Adrenal gland (tissue), 12 donors: Measurements from ENCODE around the gene SLC9A9. TPM values are rescaled to one million over a fixed set of nuclear protein-coding genes. Genes with fewer than 3 reads are reported as not detected.

Source experiments
- DNase-seq, 7 donors: peaks; one replicate each; pipeline ENCODE4 v3.0.0-alpha.2; 2019 to 2020
- H3K27ac ChIP-seq, 5 donors: fragments of 200-600 bp; sonication (generic) in 4 of 5; 1 replicate in 3 of 5; 2 replicates in 2 of 5; pipeline versions ENCODE4 v1.5.1 to v1.8.0; 2016 to 2020; ENCODE audit warnings: mild to moderate bottlenecking in 1 of 5
- H3K27me3 ChIP-seq: fragments of 200-600 bp; 2 replicates; pipeline ENCODE4 v1.8.0; 2021
- H3K36me3 ChIP-seq, 2 donors: fragments of 200-600 bp; replicated peaks in 1 of 2; 1 replicate in 1 of 2; 2 replicates in 1 of 2; pipeline versions ENCODE4 v1.5.1 to v1.8.0; 2018 to 2022
- H3K4me1 ChIP-seq, 2 donors: fragments of 200-600 bp; replicated peaks in 1 of 2; 1 replicate in 1 of 2; 2 replicates in 1 of 2; pipeline versions ENCODE4 v1.5.1 to v1.8.0; 2018 to 2021
- H3K4me3 ChIP-seq, 4 donors: fragments of 200-600 bp; sonication (generic) in 3 of 4; one replicate each; pipeline ENCODE4 v1.5.1; 2016 to 2018
- H3K9me3 ChIP-seq, 3 donors: fragments of 200-600 bp; sonication (generic) in 1 of 3; replicated peaks in 1 of 3; 1 replicate in 2 of 3; 2 replicates in 1 of 3; pipeline versions ENCODE4 v1.5.1 to v1.8.0; 2016 to 2021
- POLR2A ChIP-seq, 2 donors: fragments of 450-650 bp; IDR thresholded peaks; one replicate each; pipeline ENCODE4 v1.6.1; 2017; ENCODE audit warnings: antibody characterized with exemption in 2 of 2, mild to moderate bottlenecking in 2 of 2, moderate library complexity in 1 of 2
- WGBS, 4 donors: extraction: QIAGEN DNeasy Blood & Tissue Kit in 2 of 4; methylation state at CpG; one replicate each; pipeline versions ENCODE4 v1.1.5 to v1.1.7; 2013 to 2017; 5-methylcytosine and 5-hydroxymethylcytosine counted together
- intact Hi-C, 2 donors: fragments of 100-400 bp; cut with DNase I; formaldehyde crosslinking; loops; one replicate each; pipeline versions ENCODE4 v1.14.1 to v1.15.0; 2022 to 2023
- polyA plus RNA-seq, 3 donors: library from polyadenylated mRNA; stranded (reverse); fragments of 200-250 nt in 2 of 3; fragments of 350-450 nt in 1 of 3; fragmentation: Illumina TruSeq in 1 of 3; extraction: RNeasy Lipid Tissue Mini Kit (QIAGEN cat#74804) in 1 of 3; gene quantifications; one replicate each; pipeline ENCODE4 v1.2.3, GENCODE V29; 2013 to 2014
- total RNA-seq, 9 donors: library from RNA; depleted of rRNA in 4 of 9; stranded (reverse); fragments of >200 nt in 4 of 9; fragments of 120-200 nt in 1 of 9; fragmentation: NEBNext Ultra II Directional in 1 of 9; extraction: Animal tissue kit (Norgen Biotek cat#: 25700) in 1 of 9; gene quantifications; one replicate each; pipeline versions ENCODE4 v1.1.0 to v1.2.4, GENCODE V29; 2013 to 2023
- TF ChIP-seq, protein P1 (sequence below), 6 experiments: fragments of 450-650 bp in 4 of 6; fragments of 200-600 bp in 2 of 6; sonication (generic) in 1 of 6; IDR thresholded peaks; 1 replicate in 5 of 6; 2 replicates in 1 of 6; pipeline versions ENCODE4 v1.5.1 to v1.8.0; 2016 to 2021; ENCODE audit warnings: antibody characterized with exemption in 6 of 6, mild to moderate bottlenecking in 2 of 6, moderate library complexity in 1 of 6
- donor health status: healthy with polysubstance abuse.
- donor health status: Bipolar disorder and iron deficiency.
- donor health status: DM: yes; HTN: yes; CAD: no.
- donor health status: DM: no; HTN: no; CAD: no.
- donor health status: DM: no; HTN: no; CAD: no.
- donor health status: DM: yes; HTN: yes; CAD: no.

Gene SLC9A9
- total and polyA plus RNA-seq, 12 donors, result 4.2 to 23.7 (median 13.5) TPM

DNA sequence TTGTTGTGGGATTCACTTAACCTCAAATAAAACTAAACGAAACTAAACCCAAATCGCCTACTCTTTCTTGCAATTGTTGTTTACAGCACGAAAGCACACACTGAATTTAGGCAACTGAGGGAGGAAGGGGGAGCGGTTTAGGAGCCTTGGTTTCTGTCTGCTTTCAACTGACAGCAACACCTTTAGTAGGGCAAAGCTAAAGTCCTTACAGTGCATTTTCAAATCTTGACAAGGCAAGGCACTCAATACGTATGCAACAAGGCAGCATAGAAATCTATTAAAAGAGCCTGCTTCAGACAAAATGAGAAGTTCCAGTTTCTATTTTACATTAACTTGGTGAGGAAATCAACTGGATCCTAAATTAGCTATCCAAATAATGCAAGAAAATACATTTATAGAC is 554.1 kb downstream of the SLC9A9 start:
- intact Hi-C loops, result no loop called here
- H3K4me3 ChIP-seq, result no peak overlapping the region
- H3K4me1 ChIP-seq, result no peaks in the 10 kb centered on the region
- H3K27me3 ChIP-seq, result no peaks in the 10 kb centered on the region
- WGBS, 4 donors, result 80 to 90% (median 84%) methylated on average over 5 of the region's 5 CpGs
- no peak for DNase-seq
- H3K27ac ChIP-seq, result no peak overlapping the region
- no peaks in the 10 kb centered on the region for H3K9me3 ChIP-seq
- no peaks in the 10 kb centered on the region for H3K36me3 ChIP-seq
- no peak for TF ChIP-seq POLR2A (IDR thresholded peaks at IDR 0.05)
- TF ChIP-seq, protein P1, sequence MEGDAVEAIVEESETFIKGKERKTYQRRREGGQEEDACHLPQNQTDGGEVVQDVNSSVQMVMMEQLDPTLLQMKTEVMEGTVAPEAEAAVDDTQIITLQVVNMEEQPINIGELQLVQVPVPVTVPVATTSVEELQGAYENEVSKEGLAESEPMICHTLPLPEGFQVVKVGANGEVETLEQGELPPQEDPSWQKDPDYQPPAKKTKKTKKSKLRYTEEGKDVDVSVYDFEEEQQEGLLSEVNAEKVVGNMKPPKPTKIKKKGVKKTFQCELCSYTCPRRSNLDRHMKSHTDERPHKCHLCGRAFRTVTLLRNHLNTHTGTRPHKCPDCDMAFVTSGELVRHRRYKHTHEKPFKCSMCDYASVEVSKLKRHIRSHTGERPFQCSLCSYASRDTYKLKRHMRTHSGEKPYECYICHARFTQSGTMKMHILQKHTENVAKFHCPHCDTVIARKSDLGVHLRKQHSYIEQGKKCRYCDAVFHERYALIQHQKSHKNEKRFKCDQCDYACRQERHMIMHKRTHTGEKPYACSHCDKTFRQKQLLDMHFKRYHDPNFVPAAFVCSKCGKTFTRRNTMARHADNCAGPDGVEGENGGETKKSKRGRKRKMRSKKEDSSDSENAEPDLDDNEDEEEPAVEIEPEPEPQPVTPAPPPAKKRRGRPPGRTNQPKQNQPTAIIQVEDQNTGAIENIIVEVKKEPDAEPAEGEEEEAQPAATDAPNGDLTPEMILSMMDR (IDR thresholded peaks at IDR 0.05), result no peak

DNA sequence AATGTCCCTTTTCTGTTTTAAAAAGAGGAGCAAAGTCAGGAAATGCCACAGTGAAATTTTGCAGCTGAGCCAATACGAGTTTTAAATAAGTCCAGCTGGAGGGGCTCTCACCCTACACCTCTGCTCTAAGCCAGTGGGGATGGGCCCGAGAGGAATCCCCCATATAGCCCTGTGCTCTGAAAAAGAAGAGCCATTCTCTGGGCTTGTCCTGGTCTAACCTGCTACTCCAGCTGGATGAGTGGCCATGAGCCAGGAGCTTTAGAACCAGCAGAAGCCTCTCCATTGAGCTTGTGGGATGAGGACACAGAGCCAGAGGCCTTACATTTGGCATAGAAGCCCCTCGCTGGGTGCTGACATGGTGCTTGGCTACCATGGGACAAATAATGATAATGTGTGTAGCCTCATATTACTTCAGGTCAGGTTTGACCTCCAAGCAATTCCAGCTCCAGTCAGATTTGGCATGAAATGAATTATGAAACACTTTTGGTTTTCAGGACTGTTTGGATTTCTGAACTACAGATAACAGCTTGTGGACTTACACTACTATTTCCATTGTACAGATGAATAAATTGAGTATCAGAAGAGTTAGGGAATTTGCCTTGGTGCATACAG is 556.3 kb downstream of the SLC9A9 start:
- H3K9me3 ChIP-seq, result no peaks in the 10 kb centered on the region
- intact Hi-C loops, result no loop called here
- no peak for DNase-seq
- no peaks in the 10 kb centered on the region for H3K36me3 ChIP-seq
- H3K27ac ChIP-seq, result no peak overlapping the region
- TF ChIP-seq, protein P1 (IDR thresholded peaks at IDR 0.05), result no peak
- TF ChIP-seq POLR2A (IDR thresholded peaks at IDR 0.05), result no peak
- H3K4me1 ChIP-seq, result no peaks in the 10 kb centered on the region
- H3K4me3 ChIP-seq, result no peak overlapping the region
- 66 to 79% (median 72%) methylated on average over 2 to 3 of the region's 3 CpGs for WGBS, 4 donors
- H3K27me3 ChIP-seq, result no peaks in the 10 kb centered on the region

DNA sequence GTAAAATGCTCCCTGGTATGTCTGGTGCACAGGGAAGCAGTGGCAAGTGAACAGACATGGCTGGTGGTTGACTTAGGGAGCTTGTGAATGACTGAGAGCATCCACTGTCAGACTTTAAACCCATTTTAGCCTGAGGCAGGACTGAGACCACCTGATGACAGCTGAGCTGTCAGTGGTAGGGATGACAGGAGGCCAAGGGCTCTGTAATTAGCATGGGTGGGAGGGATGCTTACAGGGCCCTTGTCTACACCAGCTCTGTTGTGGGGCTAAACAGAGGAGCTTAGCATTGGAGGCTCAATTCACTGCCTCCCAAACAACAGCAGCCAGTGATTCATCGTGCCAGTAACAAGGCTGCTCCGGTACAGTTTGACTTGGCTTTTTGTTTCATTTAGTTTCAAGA is 559.3 kb downstream of the SLC9A9 start:
- WGBS, 4 donors, result 58 to 93% (median 81%) methylated on average over 2 of the region's 2 CpGs
- intact Hi-C loops, result no loop called here

DNA sequence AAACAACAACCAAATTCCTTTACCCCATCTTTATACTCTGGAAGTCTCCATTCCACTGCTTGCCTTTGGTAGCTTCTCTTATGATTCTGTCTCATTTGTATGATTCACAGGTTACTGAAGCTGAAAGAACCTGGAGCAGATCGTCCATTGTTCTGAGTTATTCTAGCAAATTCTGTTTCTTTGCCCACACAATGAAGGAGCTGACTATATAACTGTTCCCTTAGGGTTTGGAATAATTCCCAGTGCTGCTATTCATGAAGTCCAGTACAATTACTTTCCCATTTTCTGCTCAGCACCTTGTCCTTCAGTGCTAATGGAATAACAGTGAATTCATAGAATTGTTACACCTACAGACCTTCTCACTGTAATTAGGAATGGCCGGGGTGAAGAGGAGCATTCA is 560.9 kb downstream of the SLC9A9 start:
- TF ChIP-seq, protein P1 (IDR thresholded peaks at IDR 0.05), result no peak
- no peak for TF ChIP-seq POLR2A (IDR thresholded peaks at IDR 0.05)
- DNase-seq, result no peak
- Histone ChIP-seq H3K9me3 (no peaks in the 10 kb centered on the region), H3K36me3 (no peaks in the 10 kb centered on the region), H3K4me1 (no peaks in the 10 kb centered on the region), H3K27me3 (no peaks in the 10 kb centered on the region), H3K27ac (no peak overlapping the region), H3K4me3 (no peak overlapping the region)
- intact Hi-C loops, result no loop called here
- 81 to 90% (median 86%) methylated on average over 2 of the region's 2 CpGs for WGBS, 4 donors

More for the DNA sequence above, 559.3 kb downstream of the SLC9A9 start:
- Histone ChIP-seq H3K9me3 (no peaks in the 10 kb centered on the region), H3K36me3 (no peaks in the 10 kb centered on the region), H3K27ac (no peak overlapping the region), H3K4me3 (no peak overlapping the region), H3K4me1 (no peaks in the 10 kb centered on the region), H3K27me3 (no peaks in the 10 kb centered on the region)
- TF ChIP-seq, protein P1 (IDR thresholded peaks at IDR 0.05), result no peak
- TF ChIP-seq POLR2A (IDR thresholded peaks at IDR 0.05), result no peak
- DNase-seq, result no peak
